Measurements from ENCODE around the gene MYPOP. TPM values are rescaled to one million over a fixed set of nuclear protein-coding genes. Genes with fewer than 3 reads are reported as not detected.
A peak's percentile ranks its signal among the peaks of the same experiment; 100 is the strongest.

MYPOP gene, protein sequence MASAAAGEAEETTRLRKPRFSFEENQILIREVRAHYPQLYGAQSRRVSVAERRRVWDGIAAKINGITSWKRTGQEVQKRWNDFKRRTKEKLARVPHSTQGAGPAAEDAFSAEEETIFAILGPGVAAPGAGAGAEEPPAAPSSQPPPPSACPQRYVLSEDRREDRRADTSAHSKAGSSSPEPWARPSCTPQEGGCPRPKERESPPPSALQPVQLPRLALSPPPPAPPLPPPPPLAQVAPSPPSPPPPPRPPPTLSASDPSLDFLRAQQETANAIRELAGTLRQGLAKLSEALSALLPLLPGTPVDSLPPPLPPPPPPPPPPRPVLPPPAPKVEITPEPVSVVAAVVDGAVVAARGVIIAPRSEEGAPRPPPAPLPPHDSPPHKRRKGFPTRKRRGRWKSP
- total RNA-seq (1 to 10 TPM; 4.9 to 5.8 TPM), polyA plus RNA-seq (0.46 TPM)

- ChIA-PET CTCF (interaction anchor here (1.0 to 4.5 kb wide), 6 partner anchors 12 to 107 kb away, joined by 3 to 20 read pairs (median 8); partner anchors contain the start of genes FOXA3, IRF2BP1 and SYMPK), POLR2A (interaction anchor here (1.0 to 3.6 kb wide), 5 partner anchors 16 to 724 kb away, joined by 5 to 19 read pairs (median 10); partner anchors contain the start of genes BLOC1S3, CCDC61, IRF2BP1 and SIX5)
- H3K27ac ChIP-seq (ENCODE audit: low read depth, low read length), result peak within 1 kb of the TSS; percentile 68
- H3K36me3 Mint-ChIP-seq, result peaks cover 0 to 28% (median 0%) of the 10 kb centered on the region in 3 donors
- H3K27ac Mint-ChIP-seq, result peak within 1 kb of the TSS; percentile 85 to 98 (median 93)
- peaks cover 16% of the 10 kb centered on the region for H3K4me1 ChIP-seq (ENCODE audit: insufficient read depth, low read length)
- H3K9me3 Mint-ChIP-seq, result no peaks in the 10 kb centered on the region
- H3K4me3 Mint-ChIP-seq, result peak within 1 kb of the TSS; percentile 94 to 100 (median 97)
- H3K27me3 ChIP-seq (ENCODE audit: insufficient read depth, low read length, poor library complexity, severe bottlenecking), result no peaks in the 10 kb centered on the region
- H3K9me3 ChIP-seq (ENCODE audit: low read length), result no peaks in the 10 kb centered on the region
- H3K36me3 ChIP-seq (ENCODE audit: insufficient read depth, low read length), result no peaks in the 10 kb centered on the region
- DNase-seq, result peak in 2 of 5 donors; percentile 4 to 14
- peak within 1 kb of the TSS; percentile 74 for H3K4me3 ChIP-seq (ENCODE audit: low read length)
- peaks cover 17 to 25% (median 19%) of the 10 kb centered on the region in 3 donors for H3K4me1 Mint-ChIP-seq
- H3K27me3 Mint-ChIP-seq, result peaks cover 0 to 5% of the 10 kb centered on the region in 2 donors
These were observed at the start of gene MYPOP for GRCh38 chr19:45901912-45902650. TSS of gene MYPOP (minus strand) at chr19:45902613. CDS start at chr19:45901773, 840 bp downstream.

DNA sequence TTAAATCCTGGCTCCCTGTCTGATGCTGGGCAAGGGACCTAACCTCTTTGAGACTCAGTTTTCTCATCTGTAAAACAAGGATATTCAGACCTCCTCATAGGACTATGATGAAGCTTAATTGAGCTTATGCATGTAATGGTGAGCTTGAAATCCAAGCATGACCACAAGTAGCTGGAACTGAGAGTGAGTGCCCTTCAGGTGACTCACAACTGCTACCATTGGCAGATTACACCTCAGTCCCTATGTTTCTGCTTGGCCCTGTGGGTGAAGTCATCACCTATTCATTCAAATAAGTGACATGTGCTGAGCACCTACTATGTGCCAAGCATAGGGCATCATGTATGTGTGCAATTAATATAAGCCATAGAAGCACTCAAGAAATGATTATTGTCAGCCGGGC is 45.5 kb upstream of the MYPOP start:
- Histone ChIP-seq H3K27ac (ENCODE audit: low read depth, low read length) (no peak overlapping the region), H3K27me3 (ENCODE audit: insufficient read depth, low read length, poor library complexity, severe bottlenecking) (peaks cover 9% of the 10 kb centered on the region), H3K9me3 (ENCODE audit: low read length) (no peaks in the 10 kb centered on the region), H3K4me1 (ENCODE audit: insufficient read depth, low read length) (peaks cover 8% of the 10 kb centered on the region), H3K36me3 (ENCODE audit: insufficient read depth, low read length) (no peaks in the 10 kb centered on the region), H3K4me3 (ENCODE audit: low read length) (no peak overlapping the region)
- CTCF ChIA-PET, result no interaction called here
- Mint-ChIP-seq H3K36me3 (no peaks in the 10 kb centered on the region), H3K4me1 (peaks cover 0 to 9% (median 5%) of the 10 kb centered on the region in 3 donors), H3K4me3 (no peak overlapping the region), H3K27ac (peak overlapping the region in 1 of 8 donors; percentile 63), H3K27me3 (peaks cover 29 to 38% of the 10 kb centered on the region in 2 donors), H3K9me3 (peaks cover 0 to 4% (median 2%) of the 10 kb centered on the region in 5 donors)
- no peak for DNase-seq
- POLR2A ChIA-PET, result no interaction called here

DNA sequence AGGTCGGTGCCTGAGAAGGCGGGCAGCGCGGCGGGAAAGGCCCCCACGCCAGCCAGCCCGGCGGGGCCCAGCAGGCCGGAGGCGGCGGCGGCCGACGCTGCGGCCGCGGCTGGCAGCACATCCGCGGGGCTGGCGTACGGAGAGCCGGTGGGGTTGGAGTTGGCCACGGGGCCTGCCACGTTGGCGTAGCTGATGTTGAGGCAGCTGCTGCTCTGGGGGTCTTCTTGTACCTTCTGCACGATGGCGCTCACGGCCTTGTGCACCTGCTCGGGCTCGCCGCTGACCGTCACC is 38.0 kb upstream of the MYPOP start:
- Mint-ChIP-seq H3K4me3 (no peak overlapping the region), H3K9me3 (peaks cover 0 to 2% (median 0%) of the 10 kb centered on the region in 5 donors), H3K27me3 (peaks cover 39 to 59% of the 10 kb centered on the region in 2 donors), H3K4me1 (no peaks in the 10 kb centered on the region), H3K27ac (no peak overlapping the region), H3K36me3 (peaks cover 0 to 7% (median 0%) of the 10 kb centered on the region in 3 donors)
- CTCF ChIA-PET, result no interaction called here
- no peaks in the 10 kb centered on the region for H3K9me3 ChIP-seq (ENCODE audit: low read length)
- H3K36me3 ChIP-seq (ENCODE audit: insufficient read depth, low read length), result no peaks in the 10 kb centered on the region
- H3K4me3 ChIP-seq (ENCODE audit: low read length), result no peak overlapping the region
- H3K4me1 ChIP-seq (ENCODE audit: insufficient read depth, low read length), result no peaks in the 10 kb centered on the region
- POLR2A ChIA-PET, result no interaction called here
- no peak for DNase-seq
- H3K27ac ChIP-seq (ENCODE audit: low read depth, low read length), result no peak overlapping the region
- peaks cover 5% of the 10 kb centered on the region for H3K27me3 ChIP-seq (ENCODE audit: insufficient read depth, low read length, poor library complexity, severe bottlenecking)

- H3K4me3 Mint-ChIP-seq, result no peak overlapping the region
- peaks cover 38 to 64% of the 10 kb centered on the region in 2 donors for H3K27me3 Mint-ChIP-seq
- ChIA-PET POLR2A (no interaction called here), CTCF (no interaction called here)
- peaks cover 0 to 7% (median 0%) of the 10 kb centered on the region in 3 donors for H3K36me3 Mint-ChIP-seq
- peaks cover 0 to 2% (median 0%) of the 10 kb centered on the region in 5 donors for H3K9me3 Mint-ChIP-seq
- no peak for DNase-seq
- no peaks in the 10 kb centered on the region for H3K4me1 ChIP-seq (ENCODE audit: insufficient read depth, low read length)
- no peak overlapping the region for H3K27ac ChIP-seq (ENCODE audit: low read depth, low read length)
- H3K27ac Mint-ChIP-seq, result no peak overlapping the region
- H3K36me3 ChIP-seq (ENCODE audit: insufficient read depth, low read length), result no peaks in the 10 kb centered on the region
- peaks cover 9% of the 10 kb centered on the region for H3K27me3 ChIP-seq (ENCODE audit: insufficient read depth, low read length, poor library complexity, severe bottlenecking)
- no peak overlapping the region for H3K4me3 ChIP-seq (ENCODE audit: low read length)
- H3K9me3 ChIP-seq (ENCODE audit: low read length), result no peaks in the 10 kb centered on the region
- no peaks in the 10 kb centered on the region for H3K4me1 Mint-ChIP-seq
These were observed 37.5 kb upstream of the MYPOP start for GRCh38 chr19:45939792-45940514.

GRCh38 chr19:45938733-45939319 is 36.4 kb upstream of the MYPOP start:
- Histone ChIP-seq H3K36me3 (ENCODE audit: insufficient read depth, low read length) (no peaks in the 10 kb centered on the region), H3K27ac (ENCODE audit: low read depth, low read length) (no peak overlapping the region), H3K4me3 (ENCODE audit: low read length) (no peak overlapping the region), H3K27me3 (ENCODE audit: insufficient read depth, low read length, poor library complexity, severe bottlenecking) (peaks cover 13% of the 10 kb centered on the region), H3K4me1 (ENCODE audit: insufficient read depth, low read length) (no peaks in the 10 kb centered on the region), H3K9me3 (ENCODE audit: low read length) (no peaks in the 10 kb centered on the region)
- Mint-ChIP-seq H3K36me3 (peaks cover 0 to 7% (median 0%) of the 10 kb centered on the region in 3 donors), H3K27ac (no peak overlapping the region), H3K4me1 (no peaks in the 10 kb centered on the region), H3K27me3 (peaks cover 38 to 70% of the 10 kb centered on the region in 2 donors), H3K4me3 (peak overlapping the region in 1 of 7 donors; percentile 79), H3K9me3 (peaks cover 0 to 2% (median 0%) of the 10 kb centered on the region in 5 donors)
- ChIA-PET CTCF (no interaction called here), POLR2A (no interaction called here)
- DNase-seq, result no peak

- Histone ChIP-seq H3K9me3 (ENCODE audit: low read length) (no peaks in the 10 kb centered on the region), H3K36me3 (ENCODE audit: insufficient read depth, low read length) (no peaks in the 10 kb centered on the region), H3K4me3 (ENCODE audit: low read length) (no peak overlapping the region), H3K27me3 (ENCODE audit: insufficient read depth, low read length, poor library complexity, severe bottlenecking) (peaks cover 13% of the 10 kb centered on the region), H3K27ac (ENCODE audit: low read depth, low read length) (no peak overlapping the region), H3K4me1 (ENCODE audit: insufficient read depth, low read length) (no peaks in the 10 kb centered on the region)
- Mint-ChIP-seq H3K36me3 (peaks cover 0 to 4% (median 0%) of the 10 kb centered on the region in 3 donors), H3K27ac (no peak overlapping the region), H3K4me1 (no peaks in the 10 kb centered on the region), H3K4me3 (no peak overlapping the region), H3K27me3 (peaks cover 32 to 74% of the 10 kb centered on the region in 2 donors), H3K9me3 (peaks cover 0 to 2% (median 0%) of the 10 kb centered on the region in 5 donors)
- DNase-seq, result no peak
- ChIA-PET POLR2A (no interaction called here), CTCF (no interaction called here)
These were observed 32.9 kb upstream of the MYPOP start for GRCh38 chr19:45935267-45935666.

DNA sequence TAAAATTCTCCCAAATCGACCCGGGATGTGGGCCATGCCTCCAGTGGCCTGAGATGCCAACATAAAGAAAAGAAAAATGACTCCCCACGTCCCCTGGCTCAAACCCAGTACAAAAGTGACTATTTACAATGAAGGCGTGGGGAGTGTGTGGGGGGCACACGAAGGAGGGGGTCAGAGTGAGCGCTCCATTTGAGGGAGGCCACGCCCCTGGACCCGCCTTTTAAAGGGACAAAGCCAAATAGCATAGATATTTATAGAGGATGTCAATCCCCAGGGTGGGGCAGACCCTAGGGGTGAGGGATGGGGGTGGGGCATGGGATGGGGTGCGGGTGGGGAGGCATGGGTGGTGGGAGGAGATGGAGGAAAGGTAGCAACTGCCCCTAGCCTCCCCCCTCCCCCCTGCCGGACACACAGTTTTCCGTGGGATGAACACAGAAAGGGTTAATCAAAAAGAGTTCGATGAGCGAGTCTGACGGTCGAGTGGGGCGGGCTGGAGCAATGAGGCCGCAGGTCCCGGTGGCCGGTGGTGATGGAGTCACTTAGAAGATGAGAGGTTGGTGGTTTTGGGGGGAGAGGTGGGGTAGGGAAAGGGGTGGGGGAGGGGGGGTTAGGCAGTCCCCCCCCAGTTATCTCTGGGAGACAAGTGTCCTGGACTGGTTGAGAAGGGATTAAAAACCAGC is 32.3 kb upstream of the MYPOP start:
- peaks cover 13% of the 10 kb centered on the region for H3K27me3 ChIP-seq (ENCODE audit: insufficient read depth, low read length, poor library complexity, severe bottlenecking)
- ChIA-PET CTCF (no interaction called here), POLR2A (no interaction called here)
- H3K4me1 ChIP-seq (ENCODE audit: insufficient read depth, low read length), result no peaks in the 10 kb centered on the region
- H3K4me3 Mint-ChIP-seq, result no peak overlapping the region
- no peaks in the 10 kb centered on the region for H3K36me3 ChIP-seq (ENCODE audit: insufficient read depth, low read length)
- H3K4me3 ChIP-seq (ENCODE audit: low read length), result no peak overlapping the region
- no peak for DNase-seq
- H3K27ac Mint-ChIP-seq, result no peak overlapping the region
- H3K27me3 Mint-ChIP-seq, result peaks cover 30 to 72% of the 10 kb centered on the region in 2 donors
- peaks cover 0 to 4% (median 0%) of the 10 kb centered on the region in 3 donors for H3K36me3 Mint-ChIP-seq
- H3K9me3 ChIP-seq (ENCODE audit: low read length), result no peaks in the 10 kb centered on the region
- H3K4me1 Mint-ChIP-seq, result no peaks in the 10 kb centered on the region
- H3K27ac ChIP-seq (ENCODE audit: low read depth, low read length), result no peak overlapping the region
- H3K9me3 Mint-ChIP-seq, result peaks cover 0 to 2% (median 0%) of the 10 kb centered on the region in 5 donors
